ENCODE results near the gene ACTL7B.

DNA sequence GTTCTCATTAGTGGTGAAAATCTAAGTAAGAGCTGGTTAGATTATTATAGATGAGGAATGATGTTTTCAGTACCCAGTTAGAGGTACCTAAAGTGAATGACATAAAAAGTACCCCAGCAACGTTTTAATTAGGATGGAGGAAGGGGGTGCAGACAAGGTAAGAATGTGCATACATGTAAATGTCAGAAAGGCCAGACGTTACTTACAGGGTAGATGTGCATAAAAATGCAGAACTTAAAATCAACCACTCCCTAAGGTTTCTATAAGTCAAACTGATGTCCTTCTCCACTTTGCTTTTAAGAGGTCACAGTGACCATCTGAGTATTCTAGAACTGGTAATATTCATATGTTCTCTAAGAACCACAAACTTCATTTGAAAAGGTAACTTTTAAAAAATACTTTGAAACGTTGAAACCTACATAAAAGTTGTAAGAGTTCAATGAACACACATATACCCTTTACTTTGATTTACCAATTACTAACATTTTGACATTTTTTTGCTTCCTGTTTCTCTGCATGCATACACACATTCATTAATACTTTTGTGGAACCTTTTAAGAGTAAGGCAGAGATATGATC lies 25.0 kb upstream of the ACTL7B start:
- no peak for TF ChIP-seq POLR2A (IDR thresholded peaks at IDR 0.05; ENCODE audit: low read depth, low read length)
- TF ChIP-seq POLR2AphosphoS5 (IDR thresholded peaks at IDR 0.05; ENCODE audit: low read depth, low read length) = no peak

Data from GM12892 (cell line).